GM18870 (cell line): ENCODE data around the gene DBF4B.
A peak's percentile ranks its signal among the peaks of the same experiment; 100 is the strongest.

Source experiments
- ATAC-seq: cut with Tn5 transposase; IDR thresholded peaks from one replicate; pipeline ENCODE4 v1.9.1; 2021; ENCODE audit warnings: moderate library complexity; ENCODE audit not compliant: unreplicated experiment

Gene DBF4B

DNA sequence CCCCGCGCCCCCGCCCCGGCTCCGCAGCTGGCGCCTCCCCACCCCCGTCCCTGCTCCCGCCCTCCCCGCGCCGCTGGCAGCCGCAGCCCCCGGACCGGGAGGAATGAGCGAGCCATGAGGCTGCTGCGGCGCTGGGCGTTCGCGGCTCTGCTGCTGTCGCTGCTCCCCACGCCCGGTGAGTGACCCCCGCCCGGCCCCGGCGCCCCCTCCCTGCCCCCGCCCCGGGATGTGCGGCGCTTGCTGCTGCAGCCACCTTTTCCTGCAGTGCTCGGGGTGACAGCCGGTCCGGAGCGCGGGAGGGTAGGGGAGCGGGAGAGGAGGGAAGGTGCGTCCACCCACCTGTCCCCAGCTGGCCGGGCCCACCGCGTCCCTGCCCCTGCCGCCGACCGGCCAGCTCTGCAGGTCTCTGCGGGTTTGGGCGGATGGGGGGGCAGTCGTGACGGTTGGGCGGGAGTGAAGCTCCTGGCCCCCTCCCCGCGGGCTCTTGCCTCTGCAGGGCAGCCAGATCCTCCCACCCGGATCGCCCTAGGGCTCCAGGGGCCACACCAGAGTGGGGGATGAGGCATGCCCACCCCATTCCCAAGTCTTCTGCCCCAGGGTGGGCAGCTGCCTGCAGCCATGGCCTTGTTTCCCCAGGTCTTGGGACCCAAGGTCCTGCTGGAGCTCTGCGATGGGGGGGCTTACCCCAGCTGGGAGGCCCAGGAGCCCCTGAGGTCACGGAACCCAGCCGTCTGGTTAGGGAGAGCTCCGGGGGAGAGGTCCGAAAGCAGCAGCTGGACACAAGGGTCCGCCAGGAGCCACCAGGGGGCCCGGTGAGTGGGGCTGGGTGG is 50.8 kb downstream of the DBF4B start:
- no peak for ATAC-seq

DNA sequence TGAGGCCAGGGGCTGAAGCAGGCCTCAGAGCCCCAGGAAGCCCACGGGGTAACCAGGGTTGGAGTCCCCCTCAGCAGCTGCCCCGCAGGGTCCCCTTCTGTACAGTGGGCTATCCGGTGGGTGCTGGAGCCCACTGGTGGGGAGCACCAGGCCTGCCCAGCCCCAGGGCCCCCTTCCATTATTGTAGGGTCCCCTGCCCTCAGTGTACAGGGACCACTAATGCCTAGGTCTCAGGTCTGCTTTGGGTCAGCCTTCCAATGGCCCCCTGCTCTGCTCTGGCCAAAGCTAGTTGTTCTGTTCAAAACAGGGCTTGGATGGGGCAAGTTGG is 51.4 kb downstream of the DBF4B start:
- no peak for ATAC-seq

DNA sequence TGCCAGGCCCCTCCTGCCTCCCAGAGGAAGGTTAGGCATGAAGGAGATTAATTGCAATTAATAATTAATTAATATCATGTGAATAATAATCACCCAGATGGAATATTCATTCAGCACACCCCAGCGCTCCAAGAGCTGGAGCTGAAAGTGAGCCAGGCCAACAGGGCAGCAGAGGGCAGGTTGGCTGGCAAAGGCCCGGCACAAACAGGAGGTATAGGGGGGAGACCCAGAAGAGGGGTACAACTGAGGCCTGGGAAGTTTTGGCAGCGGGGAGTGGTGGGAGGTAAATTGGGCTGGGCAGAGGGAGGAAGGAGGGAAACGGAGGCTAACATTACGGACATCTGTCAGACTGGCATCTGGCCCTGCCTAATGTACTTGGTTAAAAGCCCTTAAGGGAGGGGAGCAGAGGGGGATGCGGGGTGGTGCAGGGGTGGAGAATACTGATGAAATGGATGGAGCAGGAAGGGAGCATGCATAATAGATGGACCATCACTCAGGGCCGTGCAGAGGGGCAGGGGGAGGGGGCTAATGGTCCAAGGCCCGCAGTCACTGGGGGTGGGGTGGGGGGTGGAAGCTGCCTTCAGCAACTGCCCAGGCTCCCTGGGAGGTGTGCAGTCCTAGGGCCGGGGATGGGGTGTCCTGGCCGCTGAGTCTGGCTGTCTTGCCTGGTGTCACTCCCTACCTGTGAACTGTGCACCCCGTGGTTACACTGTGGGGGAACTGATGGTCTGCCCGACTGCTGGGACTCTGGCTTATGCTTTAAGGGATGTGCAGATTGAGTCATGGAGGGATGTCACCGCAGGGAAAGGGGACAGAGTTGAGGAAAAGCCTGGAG is 52.2 kb downstream of the DBF4B start:
- no peak for ATAC-seq

DNA sequence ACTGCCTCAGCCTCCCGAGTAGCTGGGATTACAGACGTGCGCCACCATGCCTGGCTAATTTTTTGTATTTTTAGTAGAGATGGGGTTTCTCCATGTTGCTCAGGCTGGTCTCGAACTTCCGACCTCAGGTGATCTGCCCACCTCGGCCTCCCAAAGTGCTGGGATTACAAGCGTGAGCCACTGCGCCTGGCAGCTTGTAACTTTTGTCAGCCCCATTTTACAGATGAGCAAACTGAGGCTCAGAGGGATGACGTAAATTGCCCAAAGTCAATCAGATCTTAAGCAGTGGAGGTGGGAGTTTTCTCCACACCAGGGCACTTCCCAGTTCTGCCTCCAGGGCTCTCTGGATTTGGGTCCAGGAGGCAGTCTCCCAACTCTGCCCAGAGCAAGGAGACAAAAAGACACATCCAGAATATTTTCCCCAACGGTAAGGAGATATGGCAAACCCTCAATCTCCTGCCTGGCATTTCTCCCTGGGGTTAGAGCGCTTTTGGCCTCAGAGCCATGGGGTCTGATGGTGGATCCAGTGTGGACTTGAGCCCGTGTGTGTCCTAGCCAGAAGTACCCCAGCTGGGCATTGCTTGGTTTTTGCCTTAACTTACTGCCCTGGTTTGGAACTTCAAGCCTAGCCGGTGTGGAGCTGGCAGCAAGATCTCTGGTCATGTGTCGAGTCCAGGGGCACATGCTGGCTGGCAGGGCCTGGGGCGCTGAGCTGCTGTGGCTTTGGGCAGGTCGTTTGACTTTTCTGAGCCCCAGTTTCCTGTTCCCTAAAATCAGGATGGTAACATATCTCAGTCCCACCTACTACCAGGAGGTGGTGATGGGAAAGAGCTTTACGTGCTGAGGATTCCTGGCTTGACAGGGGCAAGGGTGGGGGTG is 53.7 kb downstream of the DBF4B start:
- ATAC-seq = no peak

DNA sequence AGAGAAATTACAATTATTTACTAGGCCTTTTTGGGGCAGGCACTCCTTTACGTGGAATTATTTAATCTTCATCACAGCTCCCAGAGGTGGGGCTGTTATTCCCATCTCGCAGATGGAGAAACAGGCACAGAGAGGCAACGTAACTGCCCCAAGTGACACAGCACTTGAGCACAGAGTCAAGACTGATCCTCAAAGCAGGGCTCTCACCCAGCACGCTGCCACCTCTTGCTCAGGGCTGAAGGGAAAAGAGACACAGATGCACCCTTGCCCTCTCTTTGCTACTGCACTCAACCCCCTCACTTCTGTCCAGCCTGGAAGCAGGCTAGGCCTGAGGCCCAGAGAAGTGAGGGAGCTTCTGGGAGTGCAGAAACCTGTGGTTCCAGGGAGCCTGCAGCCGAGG is 54.7 kb downstream of the DBF4B start:
- no peak for ATAC-seq

DNA sequence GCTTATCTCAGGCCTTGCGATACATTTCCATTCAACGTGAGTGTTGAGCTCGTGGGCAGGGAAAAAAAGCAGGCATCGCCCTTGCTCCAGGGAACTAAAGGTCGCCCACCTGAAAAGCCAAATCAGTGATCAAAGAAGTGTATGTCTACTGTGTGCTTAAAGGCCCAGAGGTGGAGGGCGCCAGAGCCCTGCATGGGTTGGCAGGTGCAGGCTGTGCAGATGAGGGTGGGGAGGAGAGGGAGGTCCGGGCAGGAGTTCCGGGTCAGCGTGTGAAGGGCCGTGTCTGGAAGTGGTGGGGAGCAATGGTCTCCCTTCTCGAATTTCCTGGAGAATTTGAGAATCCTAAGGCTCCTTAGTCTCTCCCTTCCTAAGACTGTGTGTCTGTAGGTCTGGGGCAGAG is 57.5 kb downstream of the DBF4B start:
- no peak for ATAC-seq

DNA sequence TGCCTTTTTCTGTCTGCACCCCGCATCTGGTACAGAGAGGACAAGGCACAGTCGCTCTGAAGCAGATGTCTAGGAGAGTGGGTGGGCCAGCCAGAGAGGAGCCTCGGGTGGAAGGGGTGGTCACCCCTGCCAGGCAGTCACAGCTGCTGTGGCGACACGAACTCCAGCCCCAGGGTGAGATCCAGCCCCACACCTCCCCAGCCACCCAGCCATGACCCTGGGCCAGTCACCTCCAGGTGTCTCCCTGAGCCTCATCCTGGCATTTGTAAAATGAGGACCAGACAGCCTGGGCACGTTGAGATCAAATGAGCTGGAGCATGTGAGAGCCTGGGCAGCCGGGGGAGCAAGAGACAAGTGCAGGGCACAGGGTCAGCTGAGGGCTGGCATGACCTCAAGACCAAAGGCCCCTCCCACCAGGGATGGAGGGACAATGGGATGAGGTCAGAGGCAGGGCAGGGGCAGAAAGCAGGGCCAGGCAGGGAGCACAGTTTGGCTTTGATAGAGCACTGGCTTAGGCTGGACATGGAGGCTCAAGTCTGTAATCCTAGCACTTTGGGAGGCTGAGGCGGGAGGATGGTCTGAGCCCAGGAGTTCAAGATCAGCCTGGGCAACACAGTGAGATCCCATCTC is 58.1 kb downstream of the DBF4B start:
- no peak for ATAC-seq

DNA sequence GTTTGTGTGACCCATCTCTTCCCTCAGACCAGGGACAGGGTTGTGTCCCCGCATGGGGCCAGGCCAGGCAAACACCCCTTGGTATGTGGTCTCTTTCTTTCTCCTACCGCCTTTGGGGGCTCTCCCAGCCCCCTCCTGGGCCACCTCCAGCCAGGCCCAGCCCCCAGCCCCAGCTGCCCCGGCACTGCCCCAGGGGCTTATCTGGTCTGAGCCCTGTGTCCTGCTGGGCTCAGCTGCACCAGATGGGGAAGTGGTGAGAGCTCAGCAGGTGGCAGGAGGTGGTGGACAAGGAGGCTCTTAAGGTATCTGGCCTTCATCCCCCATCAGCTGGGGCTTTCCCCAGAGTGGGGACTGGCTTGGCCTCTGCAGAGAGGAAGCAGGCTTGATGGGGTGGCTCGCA is 59.0 kb downstream of the DBF4B start:
- no peak for ATAC-seq

DNA sequence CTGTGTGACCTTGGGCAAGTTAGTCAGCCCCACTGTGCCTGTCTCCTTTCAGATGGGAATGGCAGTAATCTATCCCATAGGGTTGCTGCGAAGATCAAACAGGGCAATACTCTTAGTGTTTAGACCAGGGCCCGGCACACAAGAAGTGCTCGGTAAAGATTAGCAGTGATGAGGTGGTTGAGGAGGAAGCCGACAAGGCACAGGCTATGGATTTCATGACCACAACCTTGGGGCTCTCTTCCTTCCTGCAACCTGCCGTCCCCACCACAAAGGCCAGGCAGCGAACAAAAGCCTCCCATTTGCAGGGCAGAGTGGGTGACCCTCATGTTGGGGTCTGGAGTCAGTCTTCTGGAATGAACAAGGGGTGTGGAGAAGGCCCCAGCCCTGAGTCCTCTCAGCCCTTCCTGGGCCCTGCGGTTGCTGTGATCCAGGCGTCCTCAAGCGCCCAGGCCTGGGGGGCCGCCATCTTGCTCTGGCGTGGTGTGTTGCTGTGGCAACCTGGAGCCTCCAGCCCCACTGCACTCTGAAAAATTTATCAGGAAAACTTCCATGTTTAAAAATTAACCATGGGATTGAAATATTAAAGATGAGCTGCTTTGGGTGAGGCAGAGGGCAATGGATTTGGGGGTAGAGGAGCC is 60.2 kb downstream of the DBF4B start:
- ATAC-seq = no peak

DNA sequence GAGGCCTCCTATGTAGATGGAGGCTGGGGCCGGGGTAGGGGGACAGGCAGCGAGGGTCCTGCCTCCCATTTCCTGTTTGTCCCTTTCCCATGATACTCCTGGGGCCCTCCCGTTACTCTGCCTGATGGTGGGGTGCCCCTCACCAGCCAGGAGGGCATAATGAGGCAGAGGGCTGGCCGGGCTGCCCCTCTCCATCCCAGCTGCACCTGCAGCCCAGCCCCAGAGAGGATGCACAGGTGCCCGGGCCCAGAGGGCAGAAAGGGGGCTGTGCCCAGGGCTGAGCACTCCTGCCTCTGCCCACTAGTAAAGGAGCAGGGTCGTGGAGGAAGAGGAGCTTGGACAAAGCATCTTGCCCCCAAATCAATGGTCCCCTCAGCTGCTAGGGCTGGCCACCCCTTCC is 60.8 kb downstream of the DBF4B start:
- ATAC-seq = no peak

DNA sequence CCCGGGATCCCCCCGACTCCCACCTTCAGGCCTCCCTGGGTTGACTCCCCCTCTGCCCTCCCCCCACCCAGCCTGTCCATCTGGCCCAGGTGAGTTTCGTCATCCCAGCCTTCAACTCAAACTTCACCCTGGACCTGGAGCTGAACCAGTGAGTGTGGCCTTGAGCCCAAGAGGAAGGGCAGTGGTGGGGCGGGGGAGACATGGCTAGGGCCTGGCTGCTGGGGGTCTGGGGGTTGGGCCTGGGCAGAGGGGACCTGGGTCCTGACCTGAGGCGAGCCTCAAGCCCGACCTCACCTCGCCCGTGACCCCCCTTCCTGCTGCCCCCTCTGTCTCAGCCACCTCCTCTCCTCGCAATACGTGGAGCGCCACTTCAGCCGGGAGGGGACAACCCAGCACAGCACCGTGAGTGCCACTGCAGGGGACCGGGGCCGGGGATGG is 61.2 kb downstream of the DBF4B start:
- ATAC-seq = no peak

DNA sequence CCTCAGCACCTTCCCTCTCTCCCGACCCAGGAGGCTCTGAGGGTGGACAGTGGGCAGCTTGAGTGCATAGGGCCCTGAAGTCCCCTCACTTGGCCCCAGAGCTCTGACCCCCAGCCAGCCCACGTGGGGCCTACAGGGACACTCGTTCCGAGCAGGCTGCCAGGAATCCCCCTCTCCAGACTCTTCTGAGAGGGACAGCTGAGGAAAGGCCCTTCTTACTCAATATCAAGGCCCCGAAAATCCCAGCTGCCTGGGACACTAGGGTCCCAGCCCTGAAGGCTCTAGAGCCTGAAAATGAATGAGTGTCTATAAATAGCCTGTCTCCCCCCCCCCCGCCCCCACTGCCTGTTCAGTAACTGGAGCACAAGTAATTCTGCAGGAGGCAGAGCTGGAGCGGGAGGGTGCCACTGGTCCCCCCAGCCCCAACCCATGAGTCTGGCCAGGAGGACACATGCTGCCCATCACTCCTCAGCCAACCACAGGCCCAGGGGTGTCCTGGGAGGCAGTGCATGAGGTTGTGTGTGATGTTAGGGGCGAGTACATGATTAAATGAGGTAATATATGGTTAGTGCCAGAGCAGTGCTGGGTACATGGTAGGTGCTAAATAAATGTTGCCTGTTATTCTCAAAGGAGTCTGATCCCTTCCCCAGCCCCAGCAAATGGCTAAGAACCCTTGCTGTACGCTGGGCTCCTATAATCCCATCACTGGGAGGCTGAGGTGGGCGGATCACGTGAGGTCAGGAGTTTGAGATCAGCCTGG is 61.9 kb downstream of the DBF4B start:
- ATAC-seq = no peak

DNA sequence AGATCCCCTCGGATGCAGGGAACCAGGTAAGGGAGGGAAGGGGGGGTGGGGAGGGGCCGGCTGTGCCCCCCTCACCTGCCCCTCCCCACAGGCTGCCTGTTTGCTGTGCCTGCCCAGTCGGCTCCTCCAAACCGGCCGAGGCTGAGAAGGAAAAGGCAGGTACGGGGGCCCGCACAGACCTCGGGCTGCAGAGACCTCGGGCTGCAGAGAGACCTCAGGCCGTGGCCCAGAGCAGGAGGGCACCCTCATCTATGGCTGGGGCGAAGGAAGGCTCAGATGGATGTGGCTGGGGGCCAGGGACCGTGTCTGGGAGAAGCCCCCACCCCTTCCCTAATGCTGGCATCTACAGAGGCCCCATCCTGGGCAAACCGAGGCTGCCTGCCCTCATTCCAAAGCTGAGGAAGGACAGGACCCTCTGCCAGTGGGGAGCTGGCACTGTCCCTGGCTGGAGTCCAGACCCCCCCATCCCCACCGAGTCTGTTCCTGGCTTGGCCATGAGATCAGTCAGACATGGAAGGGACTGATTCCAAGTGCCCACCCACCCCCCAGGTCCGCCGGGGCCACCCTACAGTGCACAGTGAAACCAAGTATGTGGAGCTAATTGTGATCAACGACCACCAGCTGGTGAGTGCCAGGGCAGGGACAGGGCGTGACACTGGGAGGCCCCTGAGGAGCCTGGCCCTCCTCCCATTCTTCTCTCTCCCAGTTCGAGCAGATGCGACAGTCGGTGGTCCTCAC is 64.0 kb downstream of the DBF4B start:
- ATAC-seq = no peak

DNA sequence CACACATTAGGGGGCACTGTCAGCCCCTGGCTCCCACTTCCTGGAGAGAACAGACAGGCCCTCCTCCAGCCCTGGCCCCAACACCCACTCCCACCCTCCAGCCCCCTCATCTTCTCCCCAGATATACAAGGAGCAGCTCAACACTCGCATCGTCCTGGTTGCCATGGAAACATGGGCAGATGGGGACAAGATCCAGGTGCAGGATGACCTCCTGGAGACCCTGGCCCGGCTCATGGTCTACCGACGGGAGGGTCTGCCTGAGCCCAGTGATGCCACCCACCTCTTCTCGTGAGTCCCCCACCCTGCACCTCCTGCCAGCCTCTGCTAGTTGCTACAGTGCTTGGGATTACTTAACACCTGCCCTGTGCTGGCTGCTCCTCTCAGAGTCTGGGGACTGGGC is 64.7 kb downstream of the DBF4B start:
- no peak for ATAC-seq

DNA sequence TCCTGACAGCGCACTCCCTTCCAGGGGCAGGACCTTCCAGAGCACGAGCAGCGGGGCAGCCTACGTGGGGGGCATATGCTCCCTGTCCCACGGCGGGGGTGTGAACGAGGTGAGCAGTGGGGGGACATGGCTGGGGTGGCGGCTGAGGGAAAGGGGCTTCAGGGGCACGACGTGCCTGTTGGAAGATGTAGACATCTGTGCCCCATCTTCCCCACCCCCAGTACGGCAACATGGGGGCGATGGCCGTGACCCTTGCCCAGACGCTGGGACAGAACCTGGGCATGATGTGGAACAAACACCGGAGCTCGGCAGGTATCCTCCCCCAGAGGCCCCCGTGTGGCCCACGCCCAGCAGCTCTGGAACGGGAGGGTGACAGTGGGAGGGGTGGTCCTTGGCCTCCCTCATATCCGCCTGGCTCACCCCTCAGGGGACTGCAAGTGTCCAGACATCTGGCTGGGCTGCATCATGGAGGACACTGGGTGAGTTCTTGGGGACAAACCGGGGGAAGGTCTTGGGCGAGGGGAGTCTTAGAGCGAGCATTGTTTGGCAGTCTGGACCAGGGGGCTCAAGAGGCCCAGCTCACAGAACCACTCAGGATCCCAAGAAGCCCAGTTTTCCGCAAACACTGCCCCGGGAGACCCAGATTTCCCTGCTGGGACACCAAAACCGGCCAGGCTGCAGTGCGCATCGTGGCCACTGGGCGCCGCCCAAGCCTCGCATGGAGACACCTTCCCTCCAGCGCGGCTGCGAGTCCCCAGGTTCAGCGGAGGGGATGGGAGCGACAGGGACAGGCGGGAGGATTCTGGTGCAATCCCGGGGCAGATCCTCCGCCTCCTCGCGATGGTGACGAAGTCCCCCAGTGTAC is 66.0 kb downstream of the DBF4B start:
- no peak for ATAC-seq

DNA sequence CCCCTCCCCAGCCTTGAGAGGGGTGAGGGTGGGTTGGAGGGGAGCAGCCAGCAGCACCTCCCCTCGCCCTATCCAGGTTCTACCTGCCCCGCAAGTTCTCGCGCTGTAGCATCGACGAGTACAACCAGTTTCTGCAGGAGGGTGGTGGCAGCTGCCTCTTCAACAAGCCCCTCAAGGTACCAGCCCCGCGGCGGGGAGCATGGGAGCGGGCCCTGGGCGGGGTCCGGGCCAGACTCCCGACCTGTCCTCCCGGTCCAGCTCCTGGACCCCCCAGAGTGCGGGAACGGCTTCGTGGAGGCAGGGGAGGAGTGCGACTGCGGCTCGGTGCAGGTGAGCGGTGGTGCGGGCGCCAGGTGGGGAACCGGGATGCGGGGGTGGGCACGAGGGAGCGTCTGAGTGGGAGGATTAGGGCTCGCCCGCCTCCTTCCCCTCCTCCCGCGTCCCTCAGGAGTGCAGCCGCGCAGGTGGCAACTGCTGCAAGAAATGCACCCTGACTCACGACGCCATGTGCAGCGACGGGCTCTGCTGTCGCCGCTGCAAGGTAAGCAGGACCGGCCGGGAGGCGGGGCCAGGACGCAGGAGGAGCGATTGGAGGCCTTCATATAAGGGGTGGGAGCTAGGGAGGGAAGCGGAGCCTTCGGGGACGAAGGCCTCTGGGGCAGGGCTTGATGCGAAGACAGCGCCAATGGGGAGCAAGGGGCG is 66.8 kb downstream of the DBF4B start:
- ATAC-seq = peak; percentile 76

DNA sequence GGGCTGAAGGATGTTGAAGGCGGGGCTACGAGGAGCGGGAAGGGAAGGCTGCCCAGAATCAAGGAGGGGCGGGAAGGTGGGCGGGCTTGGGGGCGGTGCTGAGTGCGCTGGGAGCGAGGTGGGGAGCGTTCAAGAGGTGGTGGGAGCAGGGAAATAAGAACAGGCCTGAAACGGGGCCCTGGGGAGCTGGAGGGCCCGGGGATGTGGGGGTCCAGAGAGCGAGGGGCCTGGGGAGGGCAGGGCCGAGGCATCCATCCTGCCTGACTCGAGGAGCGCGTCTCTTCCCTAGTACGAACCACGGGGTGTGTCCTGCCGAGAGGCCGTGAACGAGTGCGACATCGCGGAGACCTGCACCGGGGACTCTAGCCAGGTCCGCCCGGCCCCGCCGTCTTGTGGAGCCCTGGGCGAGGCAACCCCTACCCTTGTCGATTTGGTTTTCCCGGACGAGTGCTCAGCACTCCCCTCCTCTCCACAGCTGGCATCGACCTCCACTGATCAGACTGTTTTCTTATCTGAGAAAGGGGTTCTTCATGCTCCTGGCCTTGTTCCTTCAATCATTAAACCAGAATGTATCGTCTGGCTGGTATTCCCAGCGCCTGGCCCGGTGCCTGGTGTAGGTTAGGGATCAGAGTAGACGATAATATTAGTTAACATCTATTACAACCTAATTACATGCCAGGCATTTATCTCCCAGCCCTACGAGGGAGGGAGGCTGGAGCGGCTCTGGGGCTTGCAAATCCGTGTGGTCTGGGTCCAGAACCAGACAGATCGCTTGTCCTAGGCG is 67.6 kb downstream of the DBF4B start:
- ATAC-seq = peak; percentile 21
